Tracheal epithelial cell (primary cell): ENCODE measurements around the gene ST6GALNAC2. TPM values are rescaled to one million over a fixed set of nuclear protein-coding genes. Genes with fewer than 3 reads are reported as not detected.

Source experiments
- total RNA-seq: library from RNA; depleted of rRNA; stranded (reverse); fragments of >200 nt; gene quantifications from 2 replicates; pipeline ENCODE4 v1.2.1, GENCODE V29; 2014

The ST6GALNAC2 gene
- total RNA-seq: 123 and 124 TPM in 2 replicates

GRCh38 chr17:76585649-76586593 lies at the start of gene ST6GALNAC2:
ST6GALNAC2 (minus strand) TSS chr17:76585860; CDS start chr17:76585808, 52 bp downstream.

GRCh38 chr17:76539631-76540271 lies 45.9 kb downstream of the ST6GALNAC2 start, which contains the start of gene PRCD:
PRCD (plus strand) TSS chr17:76540044; CDS start chr17:76540142, 98 bp downstream.

GRCh38 chr17:76537578-76538280 lies 47.9 kb downstream of the ST6GALNAC2 start, which contains the start of gene CYGB:
CYGB (minus strand) TSS chr17:76537709; CDS start chr17:76537542, 167 bp downstream.

Other genes starting within 250 kb of the ST6GALNAC2 start
- gene PRPSAP1, start 231.9 kb downstream of the ST6GALNAC2 start, total RNA-seq: 29.2 and 47.7 TPM in 2 replicates
- gene SPHK1, start 201.3 kb downstream of the ST6GALNAC2 start, total RNA-seq: 55.6 and 304 TPM in 2 replicates
- gene UBE2O, start 132.7 kb downstream of the ST6GALNAC2 start, total RNA-seq: 14.1 and 17.1 TPM in 2 replicates
- not detected in 2 replicates for gene AANAT, start 118.3 kb downstream of the ST6GALNAC2 start, total RNA-seq
- gene RHBDF2, start 84.4 kb downstream of the ST6GALNAC2 start, total RNA-seq: 21.1 and 49.9 TPM in 2 replicates
- gene CYGB, start 48.2 kb downstream of the ST6GALNAC2 start, total RNA-seq: 1.5 and 21.0 TPM in 2 replicates
- 0.21 and 3.1 TPM in 2 replicates for gene PRCD, start 45.8 kb downstream of the ST6GALNAC2 start, total RNA-seq
- 0.96 and 4.5 TPM in 2 replicates for gene ST6GALNAC1, start 57.9 kb upstream of the ST6GALNAC2 start, total RNA-seq
- gene MXRA7, start 125.1 kb upstream of the ST6GALNAC2 start, total RNA-seq: 121 and 164 TPM in 2 replicates
- 13.0 and 28.7 TPM in 2 replicates for gene JMJD6, start 140.7 kb upstream of the ST6GALNAC2 start, total RNA-seq
- gene METTL23, start 141.0 kb upstream of the ST6GALNAC2 start, total RNA-seq: 22.2 and 37.3 TPM in 2 replicates
- 109 and 138 TPM in 2 replicates for gene SRSF2, start 151.5 kb upstream of the ST6GALNAC2 start, total RNA-seq
- gene MFSD11, start 152.3 kb upstream of the ST6GALNAC2 start, total RNA-seq: 17.1 and 37.9 TPM in 2 replicates